H7 (cell line): ENCODE measurements around the gene THAP7. TPM values are rescaled to one million over a fixed set of nuclear protein-coding genes. Genes with fewer than 3 reads are reported as not detected.

ENCODE experiments used
- DNase-seq: peaks from one replicate; pipeline ENCODE4 v3.0.0; 2012
- H3K27me3 ChIP-seq: 2 replicates; pipeline ENCODE4 v1.6.0; 2011; ENCODE audit warnings: mild to moderate bottlenecking, low read length; ENCODE audit not compliant: control insufficient read depth, insufficient read depth
- H3K36me3 ChIP-seq: replicated peaks from 2 replicates; pipeline ENCODE4 v1.5.1; 2011; ENCODE audit warnings: low read length; ENCODE audit not compliant: control insufficient read depth, insufficient read depth
- H3K4me3 ChIP-seq: 2 replicates; pipeline ENCODE4 v1.5.1; 2011; ENCODE audit warnings: low read depth, mild to moderate bottlenecking, control low read depth, low read length, moderate library complexity; ENCODE audit not compliant: insufficient read depth
- total RNA-seq: library from RNA; depleted of rRNA; stranded (reverse); fragments of >200 nt; shearing (Covaris generic); gene quantifications from 2 replicates; pipeline ENCODE4 v1.2.3, GENCODE V29; 2014

THAP7 gene
- total RNA-seq, 1 experiment from 2014 or later: 42.7 TPM

- Histone ChIP-seq H3K36me3 (no peaks in the 10 kb centered on the region), H3K4me3 (peak overlapping the region; percentile 27), H3K27me3 (peaks cover 61% of the 10 kb centered on the region)
- DNase-seq: peak; percentile 85
These were observed 37.2 kb downstream of the THAP7 start for GRCh38 chr22:20964799-20965103.

- no peak for DNase-seq
- Histone ChIP-seq H3K36me3 (no peaks in the 10 kb centered on the region), H3K4me3 (peak overlapping the region; percentile 27), H3K27me3 (peaks cover 60% of the 10 kb centered on the region)
These were observed 37.7 kb downstream of the THAP7 start for GRCh38 chr22:20964090-20964798.

DNA sequence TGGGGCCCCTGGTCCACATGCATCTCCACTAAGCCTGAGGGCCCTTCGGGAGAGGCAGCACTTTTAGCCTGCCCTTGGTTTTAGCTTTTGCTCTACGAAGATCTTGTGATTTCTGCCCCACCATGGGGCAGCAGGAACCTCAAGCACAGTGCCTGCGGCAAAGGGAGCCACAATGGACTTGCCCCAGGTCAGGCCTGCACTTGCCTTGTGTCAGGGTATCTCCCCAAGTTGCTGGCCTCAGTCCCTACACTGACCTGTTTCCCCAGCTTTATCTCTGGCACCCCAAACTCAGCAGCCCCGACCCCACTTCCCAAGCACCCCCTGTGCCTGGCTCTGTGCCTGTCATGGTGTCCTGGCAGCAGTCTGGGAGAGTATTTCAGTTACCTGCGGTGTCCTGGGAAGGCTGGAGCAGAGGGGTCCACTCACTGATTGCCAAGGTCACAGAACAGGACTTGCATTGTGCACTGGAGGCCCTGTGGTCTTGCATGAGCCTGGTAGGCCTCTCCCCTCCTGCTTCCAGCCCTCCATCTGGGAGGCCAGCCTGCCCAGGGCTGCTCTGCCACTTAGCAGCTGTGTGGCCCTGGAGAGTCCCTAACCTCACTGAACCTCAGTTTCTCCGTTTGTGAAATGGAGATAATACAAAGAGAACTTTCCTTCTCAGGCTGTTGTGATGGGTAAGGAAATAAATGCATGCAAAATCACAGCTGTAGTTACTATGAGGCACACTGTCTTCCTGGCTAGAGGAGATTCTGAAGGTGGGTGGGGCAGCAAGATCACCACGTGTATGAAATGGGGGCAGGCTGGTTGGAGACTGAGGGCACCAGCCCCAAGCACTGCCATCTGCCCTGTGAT, 38.5 kb downstream of the THAP7 start:
- no peak for DNase-seq
- no peaks in the 10 kb centered on the region for H3K36me3 ChIP-seq
- H3K27me3 ChIP-seq: peaks cover 52% of the 10 kb centered on the region
- no peak overlapping the region for H3K4me3 ChIP-seq

- H3K27me3 ChIP-seq: peaks cover 45% of the 10 kb centered on the region
- H3K36me3 ChIP-seq: no peaks in the 10 kb centered on the region
- DNase-seq: no peak
- no peak overlapping the region for H3K4me3 ChIP-seq
These were observed 39.4 kb downstream of the THAP7 start for GRCh38 chr22:20962491-20962945.

GRCh38 chr22:20960609-20961008, 41.3 kb downstream of the THAP7 start:
- Histone ChIP-seq H3K36me3 (no peaks in the 10 kb centered on the region), H3K4me3 (no peak overlapping the region), H3K27me3 (peaks cover 30% of the 10 kb centered on the region)
- DNase-seq: no peak

GRCh38 chr22:20959578-20960461, 42.1 kb downstream of the THAP7 start:
- H3K4me3 ChIP-seq: no peak overlapping the region
- no peak for DNase-seq
- no peaks in the 10 kb centered on the region for H3K36me3 ChIP-seq
- H3K27me3 ChIP-seq: peaks cover 24% of the 10 kb centered on the region

GRCh38 chr22:20957683-20958431, 44.1 kb downstream of the THAP7 start:
- H3K27me3 ChIP-seq: peaks cover 4% of the 10 kb centered on the region
- H3K4me3 ChIP-seq: peak overlapping the region; percentile 80
- peak; percentile 89 for DNase-seq
- peaks cover 4% of the 10 kb centered on the region for H3K36me3 ChIP-seq

DNA sequence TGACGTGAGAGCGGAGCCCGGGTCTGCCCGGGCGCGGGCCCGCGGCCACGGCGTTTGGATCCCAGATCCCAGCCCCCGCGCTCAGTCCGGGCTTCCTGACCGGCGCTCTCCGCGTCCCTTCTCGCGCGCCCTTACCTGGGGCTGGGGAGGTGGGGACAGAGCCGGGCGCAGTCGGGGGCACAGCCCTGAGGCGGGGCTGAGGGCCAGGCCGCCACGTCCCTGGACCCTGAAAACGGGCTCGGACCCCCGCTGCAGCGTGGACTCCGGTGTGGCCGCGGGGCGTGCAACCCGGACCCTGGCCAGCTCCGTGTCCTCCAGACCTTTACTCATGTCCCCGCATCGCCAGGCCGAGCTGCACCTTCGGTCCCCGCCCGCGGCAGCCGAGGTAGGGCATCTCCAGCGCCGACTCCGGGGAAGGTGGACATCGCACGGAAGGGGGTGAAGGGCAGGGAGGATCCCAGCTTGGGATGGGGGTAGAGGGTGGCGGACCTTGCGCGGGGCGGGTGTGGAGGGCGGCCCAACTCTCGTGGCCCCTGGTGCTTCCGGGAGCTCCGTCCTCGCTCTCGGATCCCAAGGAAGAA, 44.7 kb downstream of the THAP7 start:
- H3K27me3 ChIP-seq: peaks cover 2% of the 10 kb centered on the region; the same call in 1 of the 2 replicates
- peaks cover 6% of the 10 kb centered on the region for H3K36me3 ChIP-seq
- peak overlapping the region; percentile 80 for H3K4me3 ChIP-seq
- peak; percentile 84 for DNase-seq

- H3K36me3 ChIP-seq: peaks cover 11% of the 10 kb centered on the region
- H3K4me3 ChIP-seq: peak overlapping the region; percentile 80
- DNase-seq: peak; percentile 76
- peaks cover 2% of the 10 kb centered on the region; the same call in 1 of the 2 replicates for H3K27me3 ChIP-seq
These were observed 45.4 kb downstream of the THAP7 start for GRCh38 chr22:20956258-20957101.

DNA sequence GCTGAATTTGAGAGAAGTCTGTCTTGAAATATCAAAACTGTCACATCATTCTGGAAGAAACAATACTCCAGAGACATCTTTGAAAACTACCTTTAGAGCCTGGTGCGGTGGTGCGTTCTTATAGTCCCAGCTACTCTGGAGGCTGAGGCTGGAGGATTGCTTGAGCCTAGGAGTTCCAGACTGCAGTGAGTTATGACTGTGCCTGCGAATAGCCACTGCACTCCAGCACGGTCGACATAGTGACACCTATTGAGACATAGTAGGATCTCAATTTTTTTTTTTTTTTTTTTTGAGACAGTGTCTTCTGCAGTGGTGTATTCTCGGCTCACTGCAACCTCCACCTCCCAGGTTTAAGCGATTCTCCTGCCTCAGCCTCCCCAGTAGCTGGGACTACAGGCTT, 46.4 kb downstream of the THAP7 start:
- no peak for DNase-seq
- H3K36me3 ChIP-seq: peaks cover 19% of the 10 kb centered on the region
- H3K4me3 ChIP-seq: no peak overlapping the region
- H3K27me3 ChIP-seq: peaks cover 2% of the 10 kb centered on the region; the same call in 1 of the 2 replicates

GRCh38 chr22:20953668-20954500, 48.0 kb downstream of the THAP7 start:
- Histone ChIP-seq H3K36me3 (peaks cover 26% of the 10 kb centered on the region), H3K4me3 (no peak overlapping the region), H3K27me3 (peaks cover 2% of the 10 kb centered on the region; the same call in 1 of the 2 replicates)
- DNase-seq: no peak

- no peak for DNase-seq
- H3K36me3 ChIP-seq: peaks cover 26% of the 10 kb centered on the region
- H3K27me3 ChIP-seq: peaks cover 2% of the 10 kb centered on the region; the same call in 1 of the 2 replicates
- H3K4me3 ChIP-seq: no peak overlapping the region
These were observed 48.6 kb downstream of the THAP7 start for GRCh38 chr22:20953342-20953608.
